Cortex of kidney (tissue), 1 donor: ENCODE data around the gene CEPT1.

Source experiments
- DNase-seq: peaks from one replicate; lab custom pipeline; 2025; lab: John Stamatoyannopoulos, UW

Gene CEPT1

DNA sequence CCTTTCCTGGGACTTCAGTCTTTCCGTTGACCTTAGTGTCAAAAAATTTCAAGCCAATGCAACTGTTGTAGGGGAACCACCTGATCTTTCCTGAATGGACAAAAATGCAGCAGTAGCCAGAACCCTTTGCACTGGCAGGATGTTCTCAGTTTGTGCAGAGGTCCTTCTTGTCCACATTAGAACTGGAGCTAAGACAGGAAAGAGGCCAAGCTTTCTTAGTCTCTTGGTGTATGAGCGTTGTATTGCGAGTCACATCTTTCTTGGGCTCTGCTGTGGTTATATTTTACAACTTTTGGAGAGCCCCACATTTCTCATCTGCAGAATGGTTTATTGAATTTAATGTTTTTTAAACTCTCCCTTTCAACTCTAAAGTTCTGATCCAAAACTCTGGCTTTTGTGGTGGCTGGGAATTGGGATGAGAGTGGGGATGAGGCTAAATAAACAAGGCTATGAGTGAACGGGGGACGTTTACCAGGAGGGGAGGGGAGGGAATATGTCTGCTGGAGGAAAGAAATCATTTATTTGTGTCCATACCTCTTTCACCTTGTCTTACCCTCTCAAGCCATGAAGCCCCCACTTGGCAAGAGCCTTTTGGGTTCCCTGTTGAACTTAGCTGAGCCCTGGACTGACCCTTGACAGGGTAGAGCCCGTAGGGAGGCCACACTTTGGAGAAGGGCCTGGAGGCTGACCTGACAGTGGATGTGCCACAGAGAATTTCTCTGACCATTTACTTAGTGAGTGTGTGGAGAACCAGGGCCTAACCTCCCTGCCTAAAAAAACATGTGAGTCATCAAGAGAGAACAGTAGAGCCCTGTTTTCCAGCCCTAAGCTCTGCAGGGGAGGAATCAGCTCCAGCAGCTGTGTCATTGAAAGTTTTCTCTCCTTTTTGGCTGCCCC, 88.1 kb downstream of the CEPT1 start:
- DNase-seq, result no peak

GRCh38 chr1:111228748-111229126, 88.7 kb downstream of the CEPT1 start:
- DNase-seq, result no peak

- DNase-seq, result no peak
Measured at GRCh38 chr1:111232134-111232533, 92.1 kb downstream of the CEPT1 start.

- no peak for DNase-seq
Measured at GRCh38 chr1:111234258-111234657, 94.2 kb downstream of the CEPT1 start.
